ENCODE data around the gene KIAA0825.
"Not testable (repeated sequence)": the region's sequence is repeated elsewhere in the genome, so short reads cannot be mapped to it uniquely, and the experiment has no call there.

KIAA0825 gene

GRCh38 chr5:94192658-94193391 lies 425.6 kb downstream of the KIAA0825 start:
- DNase-seq (ENCODE audit: low read depth in 3 of 3, low spot score in 1 of 3) = no peak

- DNase-seq (ENCODE audit: low read depth in 3 of 3, low spot score in 1 of 3) = no peak
Observed at GRCh38 chr5:94191604-94192003, 426.8 kb downstream of the KIAA0825 start.

- no peak for DNase-seq (ENCODE audit: low read depth in 3 of 3, low spot score in 1 of 3)
Observed at GRCh38 chr5:94188725-94189124, 429.7 kb downstream of the KIAA0825 start.

GRCh38 chr5:94184870-94185269 lies 433.5 kb downstream of the KIAA0825 start:
- no peak for DNase-seq (ENCODE audit: low read depth in 3 of 3, low spot score in 1 of 3)

GRCh38 chr5:94181895-94182294 lies 436.5 kb downstream of the KIAA0825 start:
- no peak for DNase-seq (ENCODE audit: low read depth in 3 of 3, low spot score in 1 of 3)

GRCh38 chr5:94180761-94181160 lies 437.6 kb downstream of the KIAA0825 start:
- DNase-seq (ENCODE audit: low read depth in 3 of 3, low spot score in 1 of 3) = no peak

GRCh38 chr5:94175912-94176311 lies 442.5 kb downstream of the KIAA0825 start:
- no peak for DNase-seq (ENCODE audit: low read depth in 3 of 3, low spot score in 1 of 3)

GRCh38 chr5:94174748-94175411 lies 443.5 kb downstream of the KIAA0825 start:
- DNase-seq (ENCODE audit: low read depth in 3 of 3, low spot score in 1 of 3) = no peak

GRCh38 chr5:94173100-94173499 lies 445.3 kb downstream of the KIAA0825 start:
- no peak for DNase-seq (ENCODE audit: low read depth in 3 of 3, low spot score in 1 of 3)

- DNase-seq (ENCODE audit: low read depth in 3 of 3, low spot score in 1 of 3) = not testable (repeated sequence)
Observed at GRCh38 chr5:94171070-94171469, 447.3 kb downstream of the KIAA0825 start.

- not testable (repeated sequence) for DNase-seq (ENCODE audit: low read depth in 3 of 3, low spot score in 1 of 3)
Observed at GRCh38 chr5:94170158-94170557, 448.2 kb downstream of the KIAA0825 start.

GRCh38 chr5:94168151-94168550 lies 450.3 kb downstream of the KIAA0825 start:
- DNase-seq (ENCODE audit: low read depth in 3 of 3, low spot score in 1 of 3) = no peak

GRCh38 chr5:94161801-94162200 lies 456.6 kb downstream of the KIAA0825 start:
- no peak for DNase-seq (ENCODE audit: low read depth in 3 of 3, low spot score in 1 of 3)

- no peak for DNase-seq (ENCODE audit: low read depth in 3 of 3, low spot score in 1 of 3)
Observed at GRCh38 chr5:94159144-94159543, 459.3 kb downstream of the KIAA0825 start.

GRCh38 chr5:94157704-94158539 lies 460.5 kb downstream of the KIAA0825 start:
- DNase-seq (ENCODE audit: low read depth in 3 of 3, low spot score in 1 of 3) = no peak

GRCh38 chr5:94154672-94155071 lies 463.7 kb downstream of the KIAA0825 start:
- DNase-seq (ENCODE audit: low read depth in 3 of 3, low spot score in 1 of 3) = no peak

- no peak for DNase-seq (ENCODE audit: low read depth in 3 of 3, low spot score in 1 of 3)
Observed at GRCh38 chr5:94153736-94154450, 464.5 kb downstream of the KIAA0825 start.

- not testable (repeated sequence) for DNase-seq (ENCODE audit: low read depth in 3 of 3, low spot score in 1 of 3)
Observed at GRCh38 chr5:94143621-94144020, 474.8 kb downstream of the KIAA0825 start.

GRCh38 chr5:94140300-94140699 lies 478.1 kb downstream of the KIAA0825 start:
- DNase-seq (ENCODE audit: low read depth in 3 of 3, low spot score in 1 of 3) = no peak

- no peak for DNase-seq (ENCODE audit: low read depth in 3 of 3, low spot score in 1 of 3)
Observed at GRCh38 chr5:94130077-94130476, 488.3 kb downstream of the KIAA0825 start.

- no peak for DNase-seq (ENCODE audit: low read depth in 3 of 3, low spot score in 1 of 3)
Observed at GRCh38 chr5:94125107-94125506, 493.3 kb downstream of the KIAA0825 start.
